Measurements from ENCODE around the gene PARD6G. TPM values are rescaled to one million over a fixed set of nuclear protein-coding genes. Genes with fewer than 3 reads are reported as not detected.
A peak's percentile ranks its signal among the peaks of the same experiment; 100 is the strongest.

The PARD6G gene
- total and polyA plus RNA-seq, 2 of the 8 experiments (the other 6 are each of a cell fraction or from before 2014, with no cell fraction given) = 11.3 to 17.9 TPM

DNA sequence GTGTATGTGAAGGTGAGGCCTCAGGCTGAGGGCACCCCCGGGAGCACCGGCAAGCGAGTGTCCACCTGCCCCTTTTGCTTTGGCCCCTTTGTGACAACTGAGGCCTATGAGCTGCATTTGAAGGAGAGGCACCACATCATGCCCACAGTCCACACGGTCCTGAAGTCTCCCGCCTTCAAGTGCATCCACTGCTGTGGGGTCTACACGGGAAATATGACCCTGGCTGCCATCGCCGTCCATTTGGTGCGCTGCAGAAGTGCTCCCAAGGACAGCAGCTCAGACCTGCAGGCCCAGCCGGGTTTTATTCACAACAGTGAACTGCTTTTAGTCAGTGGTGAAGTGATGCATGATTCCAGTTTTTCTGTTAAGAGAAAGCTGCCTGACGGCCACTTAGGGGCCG is 109.3 kb downstream of the PARD6G start:
- Histone ChIP-seq H4K91ac (replicated peaks; ENCODE audit: insufficient read length, low read length) (no peak overlapping the region), H2BK12ac (ENCODE audit: low read depth, low read length) (no peak overlapping the region), H3K4ac (replicated peaks; ENCODE audit: insufficient read length, low read depth, low read length) (no peak overlapping the region), H3K27ac (ENCODE audit: low read depth, low read length) (no peak overlapping the region), H3K4me3 (ENCODE audit: extremely low read depth in 1 of 4, insufficient read depth in 2 of 4, low read depth in 3 of 4, low read length in 4 of 4) (no peak overlapping the region), H3K79me2 (ENCODE audit: control insufficient read depth in 1 of 2, insufficient read depth in 2 of 2, low read length in 2 of 2) (peaks cover 0 to 25% of the 10 kb centered on the region in 2 experiments; a peak in 3 of 4 replicates), H2BK15ac (ENCODE audit: low read length) (no peak overlapping the region), H3K36me3 (ENCODE audit: control insufficient read depth in 2 of 4, insufficient read depth in 4 of 4, low read length in 3 of 4) (peaks cover 24 to 78% (median 48%) of the 10 kb centered on the region in 4 experiments), H3K4me1 (replicated peaks in 1 of 4; ENCODE audit: control insufficient read depth in 3 of 4, insufficient read depth in 4 of 4, low read length in 3 of 4) (0 out of 7 replicates have a peak, but pooled peaks cover 0 to 5% (median 0%) of the 10 kb centered on the region in 4 experiments), H3K56ac (replicated peaks; ENCODE audit: insufficient read length, low read depth, low read length) (no peak overlapping the region), H2AFZ (ENCODE audit: low read length) (no peak overlapping the region), H3K79me1 (ENCODE audit: low read depth, low read length) (peaks cover 14% of the 10 kb centered on the region), H4K8ac (ENCODE audit: extremely low read depth, insufficient read depth, low read length) (no peak overlapping the region), H2BK5ac (ENCODE audit: low read depth, low read length) (no peak overlapping the region), H3K9ac (replicated peaks in 1 of 4; ENCODE audit: extremely low read depth in 1 of 4, low read depth in 3 of 4, low read length in 3 of 4) (no peak overlapping the region), H3K27me3 (replicated peaks in 1 of 4; ENCODE audit: control insufficient read depth in 3 of 4, extremely low read depth in 1 of 4, insufficient read depth in 3 of 4, low read length in 3 of 4) (no peaks in the 10 kb centered on the region), H3K9me3 (ENCODE audit: insufficient read depth in 2 of 2, low read depth in 1 of 2, low read length in 1 of 2) (no peaks in the 10 kb centered on the region), H2BK20ac (ENCODE audit: low read length) (no peak overlapping the region), H3K14ac (ENCODE audit: insufficient read length) (no peak overlapping the region), H4K20me1 (replicated peaks in 1 of 2; ENCODE audit: control insufficient read depth in 1 of 2, insufficient read depth in 2 of 2, low read length in 2 of 2) (peaks cover 0 to 17% of the 10 kb centered on the region in 2 experiments), H3K4me2 (ENCODE audit: insufficient read depth in 1 of 2, low read depth in 2 of 2, low read length in 2 of 2) (no peak overlapping the region), H2AK5ac (ENCODE audit: low read depth, low read length) (no peak overlapping the region), H3K23me2 (ENCODE audit: low read depth, low read length) (no peaks in the 10 kb centered on the region), H4K5ac (ENCODE audit: insufficient read length, low read depth, low read length) (no peak overlapping the region), H3K23ac (ENCODE audit: insufficient read length) (no peak overlapping the region), H2BK120ac (replicated peaks; ENCODE audit: low read depth, low read length) (no peak overlapping the region), H3K18ac (ENCODE audit: extremely low read depth, low read length) (no peak overlapping the region)
- FAIRE-seq = no peak
- WGBS, 2 experiments (ENCODE audit: extremely low coverage in 1 of 2, insufficient coverage in 1 of 2, insufficient read length in 1 of 2, insufficient replicate concordance in 2 of 2, low coverage in 1 of 2, low lambda C conversion rate in 2 of 2, missing lambda C conversion rate in 1 of 2) = 84% methylated on average over 12 of the region's 12 CpGs; no CpG with 5 or more reads in 1 of the 2 experiments
- POLR2A ChIA-PET (ENCODE audit: partially characterized antibody) = interaction anchor here (1.0 to 2.0 kb wide), 5 partner anchors 9 to 27 kb away, joined by 3 to 10 read pairs (median 3); no protein-coding TSS in a partner anchor
- CTCF ChIA-PET (ENCODE audit: partially characterized antibody) = interaction anchor here (1.3 to 3.4 kb wide), 3 partner anchors 10 to 19 kb away, joined by 3 to 14 read pairs (median 10); no protein-coding TSS in a partner anchor
- no peak for DNase-seq (ENCODE audit: low read depth in 1 of 2, low spot score in 2 of 2)
- TF ChIP-seq, protein P1, sequence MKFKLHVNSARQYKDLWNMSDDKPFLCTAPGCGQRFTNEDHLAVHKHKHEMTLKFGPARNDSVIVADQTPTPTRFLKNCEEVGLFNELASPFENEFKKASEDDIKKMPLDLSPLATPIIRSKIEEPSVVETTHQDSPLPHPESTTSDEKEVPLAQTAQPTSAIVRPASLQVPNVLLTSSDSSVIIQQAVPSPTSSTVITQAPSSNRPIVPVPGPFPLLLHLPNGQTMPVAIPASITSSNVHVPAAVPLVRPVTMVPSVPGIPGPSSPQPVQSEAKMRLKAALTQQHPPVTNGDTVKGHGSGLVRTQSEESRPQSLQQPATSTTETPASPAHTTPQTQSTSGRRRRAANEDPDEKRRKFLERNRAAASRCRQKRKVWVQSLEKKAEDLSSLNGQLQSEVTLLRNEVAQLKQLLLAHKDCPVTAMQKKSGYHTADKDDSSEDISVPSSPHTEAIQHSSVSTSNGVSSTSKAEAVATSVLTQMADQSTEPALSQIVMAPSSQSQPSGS (IDR thresholded peaks at IDR 0.05; ENCODE audit: low read length) = no peak
- peak; percentile 20; the same call in 1 of the 2 replicates for TF ChIP-seq POLR2AphosphoS5 (IDR thresholded peaks at IDR 0.05; ENCODE audit: low read depth, low read length)

Data from H1 (cell line).